Spleen (tissue), 7 donors: Measurements from ENCODE around the gene MYO18B.

Experiments
- CTCF ChIP-seq, 11 experiments: fragments of 200-600 bp in 7 of 11; fragments of 450-650 bp in 4 of 11; sonication (generic) in 4 of 11; IDR thresholded peaks in 8 of 11; conservative IDR thresholded peaks in 3 of 11; 1 replicate in 7 of 11; 2 replicates in 4 of 11; pipeline versions ENCODE4 v1.4.0 to v1.8.0; 2016 to 2021; ENCODE audit warnings: antibody characterized with exemption in 11 of 11, inconsistent platforms in 4 of 11, mild to moderate bottlenecking in 1 of 11
- POLR2A ChIP-seq, 3 donors: fragments of 450-650 bp; IDR thresholded peaks; one replicate each; pipeline ENCODE4 v1.5.1; 2017; ENCODE audit warnings: antibody characterized with exemption in 3 of 3, mild to moderate bottlenecking in 1 of 3
- POLR2AphosphoS5 ChIP-seq, 3 donors: sonication (generic); formaldehyde crosslinking; IDR thresholded peaks; one replicate each; pipeline ENCODE4 v1.5.1; 2017; ENCODE audit warnings: antibody characterized with exemption in 3 of 3
- donor health status: DM: no; HTN: no; CAD: no; lungs with moderate emphysema.
- donor health status: DM: no; HTN: no; CAD: no.
- donor health status: DM: no; HTN: no; CAD: no.

- TF ChIP-seq CTCF (IDR thresholded peaks at IDR 0.05 in 8 of 11, conservative IDR thresholded peaks at IDR 0.05 in 3 of 11) (no peak), POLR2A (IDR thresholded peaks at IDR 0.05) (no peak), POLR2AphosphoS5 (IDR thresholded peaks at IDR 0.05) (no peak)
Observed at GRCh38 chr22:26019596-26019995, 277.6 kb downstream of the MYO18B start.
